Cerebellar cortex (tissue), 1 donor: ENCODE measurements around the gene STX19.

Experiments
- DNase-seq: peaks from one replicate; pipeline ENCODE4 v3.0.0-alpha.2; 2015; ENCODE audit warnings: low spot score

The STX19 gene

GRCh38 chr3:94036909-94037507, 8.6 kb upstream of the STX19 start:
- DNase-seq: peak; percentile 20

DNA sequence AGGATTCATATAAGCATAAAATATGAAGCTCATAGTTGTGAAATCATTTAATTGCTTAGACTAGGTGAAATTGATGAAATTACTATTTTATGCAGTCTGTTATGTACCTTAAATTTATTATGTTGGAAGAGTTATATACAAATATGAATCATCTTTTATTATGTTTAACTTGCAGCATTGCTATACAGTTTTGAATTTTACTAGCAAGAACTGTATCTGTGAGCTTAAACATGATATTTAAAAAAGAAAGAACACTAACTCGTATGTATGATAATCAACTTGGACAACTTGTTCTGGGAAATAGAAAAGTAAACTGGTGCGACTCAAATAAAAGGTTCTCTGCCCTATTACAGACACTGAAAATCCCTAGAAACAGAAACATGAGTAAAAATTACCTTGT, 1.8 kb downstream of the STX19 start:
- no peak for DNase-seq

DNA sequence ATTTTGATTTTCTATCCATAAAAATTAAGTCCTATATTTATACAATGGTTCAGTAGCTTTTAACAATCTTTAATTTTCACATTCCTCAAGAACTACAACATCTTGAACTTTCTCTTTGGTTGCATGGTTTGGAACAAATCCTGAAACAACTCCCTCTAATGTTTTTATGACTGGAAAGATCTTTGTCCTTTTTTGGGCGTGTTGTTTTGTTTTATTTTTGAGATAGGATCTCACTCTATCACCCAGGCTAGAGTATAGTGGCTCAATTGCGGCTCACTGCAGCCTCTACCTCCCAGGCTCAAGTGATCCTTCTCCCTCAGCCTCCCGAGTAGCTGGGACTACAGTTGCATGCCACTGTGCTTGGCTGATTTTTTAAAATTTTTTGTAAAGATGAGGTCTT, 4.0 kb downstream of the STX19 start:
- no peak for DNase-seq

DNA sequence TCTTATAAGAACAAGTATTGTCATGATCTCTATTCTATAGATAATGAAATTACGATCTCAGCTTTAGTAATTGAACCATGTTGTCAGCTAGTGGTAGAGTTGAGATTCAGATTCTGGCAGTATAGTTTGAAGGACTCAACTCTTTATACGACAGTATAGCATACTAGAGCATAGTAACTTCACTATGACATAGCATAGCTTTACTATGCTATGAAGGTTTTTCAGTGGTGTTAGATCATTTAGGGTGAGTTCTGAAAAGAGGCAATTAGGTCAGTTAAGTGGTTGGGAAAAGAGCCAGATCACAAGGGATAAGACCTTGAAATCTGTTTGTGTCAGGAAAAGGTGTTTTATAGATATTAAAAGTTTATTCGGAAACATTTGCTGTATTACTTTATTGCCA, 8.1 kb downstream of the STX19 start:
- DNase-seq: no peak

GRCh38 chr3:94019659-94020058, 8.7 kb downstream of the STX19 start:
- DNase-seq: no peak

- no peak for DNase-seq
Measured at GRCh38 chr3:94015025-94015424, 13.4 kb downstream of the STX19 start.

DNA sequence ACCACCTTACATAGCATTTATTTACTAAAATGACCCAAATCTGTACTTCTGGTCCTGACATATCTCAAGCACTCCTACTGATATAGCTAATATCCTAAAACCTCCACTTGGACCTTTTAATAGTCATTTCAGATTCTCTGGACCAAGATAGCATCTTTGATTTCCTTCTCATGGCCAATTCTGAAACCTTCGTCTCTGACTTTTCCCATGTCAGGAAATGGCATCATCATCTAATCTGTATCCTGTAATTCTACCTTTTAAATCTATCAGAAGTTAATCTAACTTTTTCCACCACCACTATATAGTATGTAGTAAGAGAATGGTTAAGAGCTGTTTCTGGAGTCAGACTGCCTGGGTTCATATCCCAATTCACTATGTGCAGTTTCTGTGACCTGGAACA, 16.2 kb downstream of the STX19 start:
- no peak for DNase-seq

GRCh38 chr3:94011233-94011711, 17.1 kb downstream of the STX19 start:
- no peak for DNase-seq

DNA sequence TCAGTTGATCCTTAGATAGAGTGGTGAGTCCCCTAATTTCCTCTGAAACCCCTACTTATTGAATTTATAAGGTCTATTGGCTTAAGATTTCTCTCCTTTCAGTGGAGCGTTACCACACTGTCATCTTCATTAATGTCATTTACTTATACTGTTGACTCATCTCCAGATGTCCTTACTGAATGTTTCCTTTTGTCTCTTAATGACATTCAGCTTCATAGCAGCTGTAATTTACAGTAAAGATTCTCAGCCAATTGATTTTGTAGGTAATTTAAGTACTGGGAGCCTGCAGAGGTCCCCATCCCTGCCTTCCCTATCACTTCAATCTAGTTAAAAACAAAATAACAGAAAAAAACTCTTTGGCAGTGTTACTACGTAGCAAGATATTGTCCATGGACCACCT, 18.8 kb downstream of the STX19 start:
- no peak for DNase-seq

DNA sequence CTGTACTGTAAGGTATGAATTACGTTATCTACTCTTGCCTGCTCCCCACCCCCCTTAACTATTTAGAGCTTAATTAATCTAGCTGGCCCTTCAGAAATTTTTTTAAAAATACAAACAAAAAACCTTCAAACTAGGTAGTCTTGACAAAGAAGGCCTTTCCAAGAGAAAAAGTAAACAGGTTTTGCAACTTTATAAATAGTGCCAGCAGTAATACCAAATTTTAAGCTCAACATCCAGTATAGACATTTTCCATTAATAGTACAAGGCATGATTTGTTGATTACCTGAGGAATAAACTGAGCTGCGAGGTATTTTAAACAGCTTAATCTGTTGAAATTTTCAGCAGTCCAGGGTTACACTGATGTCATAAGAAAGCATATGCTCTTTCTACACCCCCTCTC, 20.1 kb downstream of the STX19 start:
- no peak for DNase-seq

DNA sequence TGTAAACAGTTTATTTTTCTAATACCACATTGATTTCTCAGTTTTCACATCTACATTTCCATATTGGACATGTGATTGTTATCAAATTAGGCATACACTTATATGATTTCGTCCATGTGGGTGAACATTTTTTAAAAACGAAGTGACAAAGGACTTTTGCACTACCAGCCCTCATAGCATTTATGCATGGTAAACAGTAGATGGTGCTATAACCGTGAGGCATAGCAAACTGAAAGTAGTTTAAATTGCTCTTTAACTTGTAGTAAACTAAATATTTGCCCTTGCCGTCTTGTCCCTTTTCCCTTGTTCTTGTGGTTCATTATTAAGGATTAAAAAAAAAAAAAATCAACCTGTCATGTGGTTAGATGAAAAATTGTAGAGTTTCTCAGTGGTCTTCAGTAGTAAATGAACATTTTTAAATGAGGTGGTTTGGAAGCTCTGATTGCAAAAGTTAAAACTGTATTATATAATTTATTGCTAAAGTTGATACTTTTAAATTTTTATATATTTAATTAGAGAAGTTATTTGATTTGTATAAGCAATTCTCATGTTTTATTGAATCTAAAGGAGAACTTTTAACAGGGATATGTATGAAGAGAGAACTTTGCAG, 24.0 kb downstream of the STX19 start:
- peak; percentile 64 for DNase-seq

- no peak for DNase-seq
Measured at GRCh38 chr3:94001827-94002495, 26.4 kb downstream of the STX19 start.

GRCh38 chr3:94001191-94001590, 27.2 kb downstream of the STX19 start:
- DNase-seq: no peak

- no peak for DNase-seq
Measured at GRCh38 chr3:93994056-93994455, 34.3 kb downstream of the STX19 start.

- no peak for DNase-seq
Measured at GRCh38 chr3:93992207-93992606, 36.2 kb downstream of the STX19 start.

GRCh38 chr3:93991631-93992030, 36.8 kb downstream of the STX19 start:
- no peak for DNase-seq

- DNase-seq: no peak
Measured at GRCh38 chr3:93989241-93989640, 39.2 kb downstream of the STX19 start.

DNA sequence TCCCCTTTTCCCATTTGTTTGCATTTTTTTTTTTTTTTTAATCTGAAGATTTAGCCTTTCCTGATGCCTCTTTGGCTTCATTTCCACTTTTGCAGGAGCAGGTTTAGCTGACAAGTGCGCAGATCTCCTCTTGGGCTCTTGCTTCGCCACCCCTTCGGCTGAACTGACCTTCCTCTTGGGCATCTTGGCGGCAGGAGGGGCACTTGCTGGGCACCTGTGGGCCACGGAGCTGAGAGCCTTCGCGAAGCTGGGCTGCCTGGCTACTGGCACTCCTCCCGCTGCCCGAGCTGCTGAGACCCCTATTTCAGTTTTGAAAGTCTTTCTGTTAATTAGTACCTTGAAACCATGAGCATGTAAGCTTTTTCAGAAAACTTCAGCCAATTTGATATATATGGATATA, 39.6 kb downstream of the STX19 start:
- no peak for DNase-seq

- DNase-seq: no peak
Measured at GRCh38 chr3:93988283-93988682, 40.1 kb downstream of the STX19 start.

- DNase-seq: no peak
Measured at GRCh38 chr3:93984618-93985017, 43.8 kb downstream of the STX19 start.

- no peak for DNase-seq
Measured at GRCh38 chr3:93983408-93983807, 45.0 kb downstream of the STX19 start.

DNA sequence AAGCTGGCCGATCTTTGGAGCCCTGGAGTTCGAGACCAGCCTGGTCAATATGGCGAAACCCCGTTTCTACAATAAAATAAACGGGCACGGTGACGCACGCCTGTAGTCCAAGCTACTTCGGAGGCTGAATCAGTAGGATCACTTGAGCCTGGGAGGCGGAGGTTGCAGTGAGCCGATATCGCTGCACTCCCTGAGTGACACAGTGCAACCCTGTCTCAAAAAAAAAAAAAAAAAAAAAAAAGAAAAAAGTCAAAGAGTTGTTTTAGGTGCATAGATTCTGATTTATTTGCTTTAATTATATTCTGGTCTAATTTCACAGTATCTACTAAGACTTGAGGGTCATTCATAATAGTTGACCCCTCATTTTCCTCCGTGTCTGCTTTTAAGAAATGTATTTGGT, 46.7 kb downstream of the STX19 start:
- no peak for DNase-seq

- peak; percentile 99 for DNase-seq
Measured at GRCh38 chr3:93979850-93980676, 48.3 kb downstream of the STX19 start, which contains the start of gene ARL13B. Gene ARL13B (plus strand): TSS chr3:93980155. CDS start chr3:93980424, 269 bp downstream.
